HEK293 (cell line): ENCODE data around the gene RTP1.

Experiments used
- MYNN ChIP-seq: fragments of 450-650 bp; formaldehyde crosslinking; IDR thresholded peaks from 2 replicates; pipeline ENCODE4 v1.5.1; 2016; ENCODE audit warnings: missing biosample characterization, missing genetic modification characterization, borderline replicate concordance
- YY1 ChIP-seq: fragments of 450-650 bp; formaldehyde crosslinking; IDR thresholded peaks from 2 replicates; pipeline ENCODE4 v1.5.1; 2018; ENCODE audit warnings: missing biosample characterization, missing genetic modification characterization
- ZNF239 ChIP-seq: fragments of 450-650 bp; formaldehyde crosslinking; IDR thresholded peaks from 2 replicates; pipeline ENCODE4 v1.5.1; 2016; ENCODE audit warnings: missing biosample characterization, missing genetic modification characterization
- ZNF747 ChIP-seq: fragments of 450-650 bp; formaldehyde crosslinking; IDR thresholded peaks from 2 replicates; pipeline ENCODE4 v1.5.1; 2016; ENCODE audit warnings: missing biosample characterization, missing genetic modification characterization
- TF ChIP-seq, protein P1 (sequence below): fragments of 450-650 bp; formaldehyde crosslinking; IDR thresholded peaks from 2 replicates; pipeline ENCODE4 v1.5.1; 2016; ENCODE audit warnings: missing biosample characterization, missing genetic modification characterization
- TF ChIP-seq, protein P2 (sequence below): IDR thresholded peaks from 2 replicates; pipeline ENCODE4 v1.6.1; 2011; ENCODE audit warnings: mild to moderate bottlenecking, low read depth, low read length, borderline replicate concordance

DNA sequence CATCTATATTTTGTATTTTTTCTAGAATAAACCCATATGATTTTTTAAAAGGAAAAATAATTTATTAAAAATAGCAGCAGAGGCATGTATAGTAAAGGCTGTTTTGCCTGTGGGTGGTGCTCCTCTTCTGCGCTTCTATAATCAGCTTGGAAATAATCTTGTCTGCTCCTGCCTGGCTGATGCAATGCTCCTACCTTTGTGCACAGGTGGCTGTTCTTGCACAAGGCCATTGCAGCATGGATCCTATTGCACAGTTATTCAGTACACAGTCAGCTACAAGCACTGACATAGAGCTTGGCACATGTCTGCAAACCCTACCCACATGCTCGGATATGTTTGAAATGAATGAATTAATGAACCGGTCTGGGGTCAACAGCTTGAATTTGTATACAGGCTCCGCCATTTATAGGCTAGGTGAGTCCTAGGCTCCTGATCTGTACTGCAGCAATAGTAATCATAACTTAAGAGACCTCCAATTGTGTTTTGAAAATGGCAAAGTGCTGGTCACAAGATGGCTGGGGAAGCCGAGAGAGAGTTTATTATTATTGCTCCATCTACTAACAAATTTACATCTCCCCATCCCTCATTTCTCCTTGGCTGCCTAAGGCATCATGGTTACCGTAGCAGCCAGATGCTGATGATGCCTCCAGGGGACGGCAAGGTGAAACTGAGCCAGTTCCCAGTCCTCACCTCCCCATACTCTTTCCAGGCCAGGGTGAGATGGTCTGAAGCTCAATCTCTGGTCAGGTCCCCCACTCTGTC, 532 bp upstream of the RTP1 start:
- TF ChIP-seq YY1, result no peak
- TF ChIP-seq ZNF747, result no peak
- TF ChIP-seq MYNN (tag by site-specific recombination), result no peak
- TF ChIP-seq, protein P1, sequence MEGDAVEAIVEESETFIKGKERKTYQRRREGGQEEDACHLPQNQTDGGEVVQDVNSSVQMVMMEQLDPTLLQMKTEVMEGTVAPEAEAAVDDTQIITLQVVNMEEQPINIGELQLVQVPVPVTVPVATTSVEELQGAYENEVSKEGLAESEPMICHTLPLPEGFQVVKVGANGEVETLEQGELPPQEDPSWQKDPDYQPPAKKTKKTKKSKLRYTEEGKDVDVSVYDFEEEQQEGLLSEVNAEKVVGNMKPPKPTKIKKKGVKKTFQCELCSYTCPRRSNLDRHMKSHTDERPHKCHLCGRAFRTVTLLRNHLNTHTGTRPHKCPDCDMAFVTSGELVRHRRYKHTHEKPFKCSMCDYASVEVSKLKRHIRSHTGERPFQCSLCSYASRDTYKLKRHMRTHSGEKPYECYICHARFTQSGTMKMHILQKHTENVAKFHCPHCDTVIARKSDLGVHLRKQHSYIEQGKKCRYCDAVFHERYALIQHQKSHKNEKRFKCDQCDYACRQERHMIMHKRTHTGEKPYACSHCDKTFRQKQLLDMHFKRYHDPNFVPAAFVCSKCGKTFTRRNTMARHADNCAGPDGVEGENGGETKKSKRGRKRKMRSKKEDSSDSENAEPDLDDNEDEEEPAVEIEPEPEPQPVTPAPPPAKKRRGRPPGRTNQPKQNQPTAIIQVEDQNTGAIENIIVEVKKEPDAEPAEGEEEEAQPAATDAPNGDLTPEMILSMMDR (tag by site-specific recombination), result no peak
- TF ChIP-seq, protein P2, sequence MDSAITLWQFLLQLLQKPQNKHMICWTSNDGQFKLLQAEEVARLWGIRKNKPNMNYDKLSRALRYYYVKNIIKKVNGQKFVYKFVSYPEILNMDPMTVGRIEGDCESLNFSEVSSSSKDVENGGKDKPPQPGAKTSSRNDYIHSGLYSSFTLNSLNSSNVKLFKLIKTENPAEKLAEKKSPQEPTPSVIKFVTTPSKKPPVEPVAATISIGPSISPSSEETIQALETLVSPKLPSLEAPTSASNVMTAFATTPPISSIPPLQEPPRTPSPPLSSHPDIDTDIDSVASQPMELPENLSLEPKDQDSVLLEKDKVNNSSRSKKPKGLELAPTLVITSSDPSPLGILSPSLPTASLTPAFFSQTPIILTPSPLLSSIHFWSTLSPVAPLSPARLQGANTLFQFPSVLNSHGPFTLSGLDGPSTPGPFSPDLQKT, result no peak
- no peak for TF ChIP-seq ZNF239 (tag by site-specific recombination)
